Measurements from ENCODE around the gene AJUBA.

DNA sequence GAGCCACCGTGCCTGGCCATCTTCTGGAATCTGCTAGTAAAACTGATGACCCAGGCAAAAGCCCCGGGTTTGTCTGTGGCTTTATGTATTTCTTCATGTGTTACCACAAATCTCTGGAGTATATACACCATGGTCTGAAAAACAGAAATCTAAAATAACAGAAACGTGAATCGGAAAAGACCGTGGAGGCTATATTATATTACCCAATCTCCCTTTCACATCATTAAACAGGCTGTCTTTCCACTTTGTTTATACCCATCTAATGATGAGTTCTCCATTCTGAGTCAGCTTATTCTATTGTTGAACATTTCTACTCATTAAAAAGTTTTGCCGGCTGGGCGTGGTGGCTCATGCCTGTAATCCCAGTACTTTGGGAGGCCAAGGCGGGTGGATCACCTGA lies 9.5 kb upstream of the AJUBA start:
- TF ChIP-seq, protein P1, sequence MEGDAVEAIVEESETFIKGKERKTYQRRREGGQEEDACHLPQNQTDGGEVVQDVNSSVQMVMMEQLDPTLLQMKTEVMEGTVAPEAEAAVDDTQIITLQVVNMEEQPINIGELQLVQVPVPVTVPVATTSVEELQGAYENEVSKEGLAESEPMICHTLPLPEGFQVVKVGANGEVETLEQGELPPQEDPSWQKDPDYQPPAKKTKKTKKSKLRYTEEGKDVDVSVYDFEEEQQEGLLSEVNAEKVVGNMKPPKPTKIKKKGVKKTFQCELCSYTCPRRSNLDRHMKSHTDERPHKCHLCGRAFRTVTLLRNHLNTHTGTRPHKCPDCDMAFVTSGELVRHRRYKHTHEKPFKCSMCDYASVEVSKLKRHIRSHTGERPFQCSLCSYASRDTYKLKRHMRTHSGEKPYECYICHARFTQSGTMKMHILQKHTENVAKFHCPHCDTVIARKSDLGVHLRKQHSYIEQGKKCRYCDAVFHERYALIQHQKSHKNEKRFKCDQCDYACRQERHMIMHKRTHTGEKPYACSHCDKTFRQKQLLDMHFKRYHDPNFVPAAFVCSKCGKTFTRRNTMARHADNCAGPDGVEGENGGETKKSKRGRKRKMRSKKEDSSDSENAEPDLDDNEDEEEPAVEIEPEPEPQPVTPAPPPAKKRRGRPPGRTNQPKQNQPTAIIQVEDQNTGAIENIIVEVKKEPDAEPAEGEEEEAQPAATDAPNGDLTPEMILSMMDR (conservative IDR thresholded peaks at IDR 0.05), result no peak
- no peak for TF ChIP-seq EZH2 (IDR thresholded peaks at IDR 0.05; ENCODE audit: low read depth)
